ENCODE results near the gene LDLR. TPM values are rescaled to one million over a fixed set of nuclear protein-coding genes. Genes with fewer than 3 reads are reported as not detected.

LDLR gene
- total RNA-seq (204 and 427 TPM in 2 replicates), polyA plus RNA-seq (187 and 210 TPM in 2 replicates), polyA minus RNA-seq (ENCODE audit: low replicate concordance) (434 and 503 TPM in 2 replicates)
- 185 and 192 TPM in 2 replicates for polyA plus RNA-seq (2012)

DNA sequence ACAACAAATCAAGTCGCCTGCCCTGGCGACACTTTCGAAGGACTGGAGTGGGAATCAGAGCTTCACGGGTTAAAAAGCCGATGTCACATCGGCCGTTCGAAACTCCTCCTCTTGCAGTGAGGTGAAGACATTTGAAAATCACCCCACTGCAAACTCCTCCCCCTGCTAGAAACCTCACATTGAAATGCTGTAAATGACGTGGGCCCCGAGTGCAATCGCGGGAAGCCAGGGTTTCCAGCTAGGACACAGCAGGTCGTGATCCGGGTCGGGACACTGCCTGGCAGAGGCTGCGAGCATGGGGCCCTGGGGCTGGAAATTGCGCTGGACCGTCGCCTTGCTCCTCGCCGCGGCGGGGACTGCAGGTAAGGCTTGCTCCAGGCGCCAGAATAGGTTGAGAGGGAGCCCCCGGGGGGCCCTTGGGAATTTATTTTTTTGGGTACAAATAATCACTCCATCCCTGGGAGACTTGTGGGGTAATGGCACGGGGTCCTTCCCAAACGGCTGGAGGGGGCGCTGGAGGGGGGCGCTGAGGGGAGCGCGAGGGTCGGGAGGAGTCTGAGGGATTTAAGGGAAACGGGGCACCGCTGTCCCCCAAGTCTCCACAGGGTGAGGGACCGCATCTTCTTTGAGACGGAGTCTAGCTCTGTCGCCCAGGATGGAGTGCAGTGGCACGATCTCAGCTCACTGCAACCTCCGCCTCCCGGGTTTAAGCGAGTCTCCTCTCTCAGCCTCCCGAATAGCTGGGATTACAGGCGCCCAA, at the start of gene LDLR:
Gene LDLR, plus strand, starts transcription at position 210 of the 760 bp plus-strand sequence. Its CDS starts 86 bp downstream, at position 296.
- Histone ChIP-seq H3K27me3 (ENCODE audit: control insufficient read depth, insufficient read depth, low read length) (no peaks in the 10 kb centered on the region), H3K9ac (ENCODE audit: insufficient read depth, low read length) (peak within 1 kb of the TSS; percentile 93), H3K4me3 (replicated peaks in 1 of 4; ENCODE audit: control extremely low read depth in 1 of 4, insufficient read depth in 1 of 4, low read depth in 3 of 4, low read length in 4 of 4) (peak within 1 kb of the TSS; percentile 57 to 90 (median 78)), H3K4me1 (ENCODE audit: control insufficient read depth, extremely low read depth, insufficient read depth, low read length) (peaks cover 15% of the 10 kb centered on the region), H3K27ac (ENCODE audit: insufficient read depth, low read length) (peak within 1 kb of the TSS; percentile 99), H2AFZ (ENCODE audit: low read length) (no peak within 1 kb of the TSS), H3K4me2 (ENCODE audit: extremely low read depth, insufficient read depth, low read length) (peak within 1 kb of the TSS; percentile 91), H3K79me2 (ENCODE audit: control insufficient read depth, insufficient read depth, low read length) (peaks cover 49% of the 10 kb centered on the region), H4K20me1 (ENCODE audit: control insufficient read depth, extremely low read depth, insufficient read depth, low read length) (peaks cover 2% of the 10 kb centered on the region), H3K36me3 (ENCODE audit: control insufficient read depth, insufficient read depth, low read length) (peaks cover 9% of the 10 kb centered on the region), H3K9me3 (ENCODE audit: control insufficient read depth, insufficient read depth, low read depth, low read length) (no peaks in the 10 kb centered on the region)
- peak; percentile 92 to 97 for DNase-seq (ENCODE audit: low read depth in 2 of 2)
- no peak for TF ChIP-seq EZH2 (IDR thresholded peaks at IDR 0.05; ENCODE audit: low read length, missing control alignments)
- TF ChIP-seq, protein P1, sequence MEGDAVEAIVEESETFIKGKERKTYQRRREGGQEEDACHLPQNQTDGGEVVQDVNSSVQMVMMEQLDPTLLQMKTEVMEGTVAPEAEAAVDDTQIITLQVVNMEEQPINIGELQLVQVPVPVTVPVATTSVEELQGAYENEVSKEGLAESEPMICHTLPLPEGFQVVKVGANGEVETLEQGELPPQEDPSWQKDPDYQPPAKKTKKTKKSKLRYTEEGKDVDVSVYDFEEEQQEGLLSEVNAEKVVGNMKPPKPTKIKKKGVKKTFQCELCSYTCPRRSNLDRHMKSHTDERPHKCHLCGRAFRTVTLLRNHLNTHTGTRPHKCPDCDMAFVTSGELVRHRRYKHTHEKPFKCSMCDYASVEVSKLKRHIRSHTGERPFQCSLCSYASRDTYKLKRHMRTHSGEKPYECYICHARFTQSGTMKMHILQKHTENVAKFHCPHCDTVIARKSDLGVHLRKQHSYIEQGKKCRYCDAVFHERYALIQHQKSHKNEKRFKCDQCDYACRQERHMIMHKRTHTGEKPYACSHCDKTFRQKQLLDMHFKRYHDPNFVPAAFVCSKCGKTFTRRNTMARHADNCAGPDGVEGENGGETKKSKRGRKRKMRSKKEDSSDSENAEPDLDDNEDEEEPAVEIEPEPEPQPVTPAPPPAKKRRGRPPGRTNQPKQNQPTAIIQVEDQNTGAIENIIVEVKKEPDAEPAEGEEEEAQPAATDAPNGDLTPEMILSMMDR (conservative IDR thresholded peaks at IDR 0.05 in 1 of 2, IDR thresholded peaks at IDR 0.05 in 1 of 2; ENCODE audit: low read depth in 1 of 2, low read length in 2 of 2): no peak

DNA sequence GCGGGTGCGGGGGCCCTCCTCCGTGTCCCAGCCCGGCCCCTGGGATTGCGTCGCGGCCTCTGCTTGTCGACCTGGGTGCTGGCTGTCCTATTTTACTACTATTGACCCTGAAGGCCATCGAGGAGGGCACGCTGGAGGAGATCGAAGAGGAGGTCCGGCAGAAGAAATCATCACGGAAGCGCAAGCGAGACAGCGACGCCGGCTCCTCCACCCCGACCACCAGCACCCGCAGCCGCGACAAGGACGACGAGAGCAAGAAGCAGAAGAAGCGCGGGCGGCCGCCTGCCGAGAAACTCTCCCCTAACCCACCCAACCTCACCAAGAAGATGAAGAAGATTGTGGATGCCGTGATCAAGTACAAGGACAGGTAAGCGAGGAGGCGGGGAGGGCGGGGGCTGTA, 48.1 kb upstream of the LDLR start:
- H3K9ac ChIP-seq (ENCODE audit: insufficient read depth, low read length): no peak overlapping the region
- H3K4me1 ChIP-seq (ENCODE audit: control insufficient read depth, extremely low read depth, insufficient read depth, low read length): no peaks in the 10 kb centered on the region
- peaks cover 4% of the 10 kb centered on the region for H3K79me2 ChIP-seq (ENCODE audit: control insufficient read depth, insufficient read depth, low read length)
- H2AFZ ChIP-seq (ENCODE audit: low read length): no peak overlapping the region
- H3K4me2 ChIP-seq (ENCODE audit: extremely low read depth, insufficient read depth, low read length): no peak overlapping the region
- peaks cover 26% of the 10 kb centered on the region for H3K36me3 ChIP-seq (ENCODE audit: control insufficient read depth, insufficient read depth, low read length)
- no peaks in the 10 kb centered on the region for H3K27me3 ChIP-seq (ENCODE audit: control insufficient read depth, insufficient read depth, low read length)
- TF ChIP-seq EZH2 (IDR thresholded peaks at IDR 0.05; ENCODE audit: low read length, missing control alignments): no peak
- TF ChIP-seq, protein P1 (conservative IDR thresholded peaks at IDR 0.05 in 1 of 2, IDR thresholded peaks at IDR 0.05 in 1 of 2; ENCODE audit: low read depth in 1 of 2, low read length in 2 of 2): no peak
- DNase-seq (ENCODE audit: low read depth in 2 of 2): no peak
- H3K9me3 ChIP-seq (ENCODE audit: control insufficient read depth, insufficient read depth, low read depth, low read length): no peaks in the 10 kb centered on the region
- H3K27ac ChIP-seq (ENCODE audit: insufficient read depth, low read length): no peak overlapping the region
- H3K4me3 ChIP-seq (replicated peaks in 1 of 4; ENCODE audit: control extremely low read depth in 1 of 4, insufficient read depth in 1 of 4, low read depth in 3 of 4, low read length in 4 of 4): no peak overlapping the region
- H4K20me1 ChIP-seq (ENCODE audit: control insufficient read depth, extremely low read depth, insufficient read depth, low read length): no peaks in the 10 kb centered on the region

DNA sequence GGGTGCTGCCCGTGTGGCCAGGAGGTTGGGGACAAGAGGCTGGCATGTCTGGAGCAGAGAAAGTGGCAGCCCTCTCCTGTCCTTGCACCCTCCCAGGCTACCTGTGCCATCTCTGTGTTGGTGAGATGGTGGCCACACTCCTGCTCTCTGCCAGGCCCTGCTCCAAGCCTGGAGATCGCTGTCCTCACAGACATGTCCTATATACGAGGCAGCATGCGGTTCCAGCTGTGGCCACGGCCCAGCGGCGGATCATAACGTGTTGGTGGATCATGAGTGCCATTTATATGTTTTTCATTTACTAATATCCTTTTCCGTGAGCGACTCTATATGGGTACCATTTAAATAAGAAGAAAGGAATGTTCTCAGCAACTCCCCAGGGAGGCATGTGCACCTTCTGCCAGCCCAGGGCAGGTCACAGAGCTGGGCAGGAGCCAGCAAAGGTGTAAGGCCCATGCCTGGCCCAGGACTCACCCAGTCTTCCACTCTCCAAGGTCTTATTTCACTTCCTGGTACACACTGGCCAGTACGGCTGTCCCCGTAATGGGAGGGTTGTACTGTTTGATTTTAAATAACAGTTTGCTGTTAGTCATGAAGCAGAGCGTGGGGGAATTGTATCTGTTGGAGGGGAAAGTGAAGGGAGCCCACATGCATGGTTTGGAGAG, 47.2 kb upstream of the LDLR start:
- Histone ChIP-seq H3K27me3 (ENCODE audit: control insufficient read depth, insufficient read depth, low read length) (no peaks in the 10 kb centered on the region), H3K9ac (ENCODE audit: insufficient read depth, low read length) (no peak overlapping the region), H2AFZ (ENCODE audit: low read length) (no peak overlapping the region), H4K20me1 (ENCODE audit: control insufficient read depth, extremely low read depth, insufficient read depth, low read length) (no peaks in the 10 kb centered on the region), H3K4me3 (replicated peaks in 1 of 4; ENCODE audit: control extremely low read depth in 1 of 4, insufficient read depth in 1 of 4, low read depth in 3 of 4, low read length in 4 of 4) (no peak overlapping the region), H3K9me3 (ENCODE audit: control insufficient read depth, insufficient read depth, low read depth, low read length) (no peaks in the 10 kb centered on the region), H3K79me2 (ENCODE audit: control insufficient read depth, insufficient read depth, low read length) (peaks cover 2% of the 10 kb centered on the region), H3K4me2 (ENCODE audit: extremely low read depth, insufficient read depth, low read length) (no peak overlapping the region), H3K27ac (ENCODE audit: insufficient read depth, low read length) (no peak overlapping the region), H3K36me3 (ENCODE audit: control insufficient read depth, insufficient read depth, low read length) (peaks cover 23% of the 10 kb centered on the region), H3K4me1 (ENCODE audit: control insufficient read depth, extremely low read depth, insufficient read depth, low read length) (no peaks in the 10 kb centered on the region)
- TF ChIP-seq, protein P1 (conservative IDR thresholded peaks at IDR 0.05 in 1 of 2, IDR thresholded peaks at IDR 0.05 in 1 of 2; ENCODE audit: low read depth in 1 of 2, low read length in 2 of 2): no peak
- TF ChIP-seq EZH2 (IDR thresholded peaks at IDR 0.05; ENCODE audit: low read length, missing control alignments): no peak
- DNase-seq (ENCODE audit: low read depth in 2 of 2): no peak
